Neutrophil (primary cell): ENCODE results near the gene SLC4A7.
"Not testable (repeated sequence)": the region's sequence is repeated elsewhere in the genome, so short reads cannot be mapped to it uniquely, and the experiment has no call there.

Source experiments
- H3K27ac ChIP-seq: fragments of 200-600 bp; sonication (generic); 2 replicates; pipeline ENCODE4 v1.5.1; 2016; ENCODE audit warnings: mild to moderate bottlenecking, moderate library complexity
- H3K27me3 ChIP-seq: fragments of 200-600 bp; sonication (generic); 2 replicates; pipeline ENCODE4 v1.6.0; 2016; ENCODE audit warnings: mild to moderate bottlenecking
- H3K36me3 ChIP-seq: fragments of 200-600 bp; sonication (generic); 2 replicates; pipeline ENCODE4 v1.5.1; 2017
- H3K4me1 ChIP-seq, 2 experiments: fragments of 200-600 bp in 1 of 2; sonication (generic) in 1 of 2; 1 replicate in 1 of 2; 2 replicates in 1 of 2; pipeline versions ENCODE4 v1.5.1 to v1.6.1; 2013 to 2016; ENCODE audit warnings: low read depth in 1 of 2, low read length in 1 of 2, mild to moderate bottlenecking in 1 of 2, moderate library complexity in 1 of 2; ENCODE audit not compliant: control insufficient read depth in 1 of 2, insufficient read depth in 1 of 2
- H3K4me3 ChIP-seq, 2 experiments: fragments of 200-600 bp in 1 of 2; sonication (generic) in 1 of 2; 1 replicate in 1 of 2; 2 replicates in 1 of 2; pipeline ENCODE4 v1.5.1; 2013 to 2016; ENCODE audit warnings: low read depth in 1 of 2, low read length in 1 of 2, mild to moderate bottlenecking in 1 of 2, moderate library complexity in 1 of 2
- H3K9me3 ChIP-seq: fragments of 200-600 bp; sonication (generic); 2 replicates; pipeline ENCODE4 v1.5.1; 2016
- TF ChIP-seq, protein P1 (sequence below): fragments of 200-600 bp; sonication (generic); IDR thresholded peaks from 2 replicates; pipeline ENCODE4 v1.5.1; 2016; ENCODE audit warnings: antibody characterized with exemption

SLC4A7 gene

DNA sequence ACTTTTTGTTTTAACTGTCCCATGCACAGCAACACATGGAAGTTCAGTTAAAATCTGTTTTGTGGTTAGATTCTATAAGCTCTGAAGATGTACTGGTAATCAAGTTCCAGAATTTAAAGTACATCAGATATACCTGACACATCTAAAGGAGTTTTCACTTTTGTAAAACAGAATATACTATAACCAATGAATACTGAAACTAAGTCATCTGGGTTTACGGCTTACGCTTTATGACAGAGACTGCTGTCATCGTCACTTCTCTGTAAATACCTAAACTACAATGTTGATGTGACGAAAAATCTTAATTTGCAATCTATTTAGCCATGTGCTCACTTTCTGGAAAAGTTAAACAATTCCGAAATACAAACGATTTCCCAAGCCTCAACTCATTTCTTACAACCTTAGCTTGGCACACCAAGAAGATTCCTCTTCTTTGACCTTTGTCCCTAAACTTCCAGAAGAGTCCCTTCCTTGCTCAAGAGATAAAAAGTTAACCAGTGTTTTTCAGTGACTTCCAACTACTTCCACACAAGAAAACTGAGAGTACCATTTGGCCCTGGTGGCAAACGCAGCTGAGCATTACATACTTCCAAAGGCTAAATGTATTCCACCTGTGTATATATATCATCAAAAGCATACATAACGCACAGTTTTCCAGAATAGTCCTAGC is 58.2 kb downstream of the SLC4A7 start:
- TF ChIP-seq, protein P1, sequence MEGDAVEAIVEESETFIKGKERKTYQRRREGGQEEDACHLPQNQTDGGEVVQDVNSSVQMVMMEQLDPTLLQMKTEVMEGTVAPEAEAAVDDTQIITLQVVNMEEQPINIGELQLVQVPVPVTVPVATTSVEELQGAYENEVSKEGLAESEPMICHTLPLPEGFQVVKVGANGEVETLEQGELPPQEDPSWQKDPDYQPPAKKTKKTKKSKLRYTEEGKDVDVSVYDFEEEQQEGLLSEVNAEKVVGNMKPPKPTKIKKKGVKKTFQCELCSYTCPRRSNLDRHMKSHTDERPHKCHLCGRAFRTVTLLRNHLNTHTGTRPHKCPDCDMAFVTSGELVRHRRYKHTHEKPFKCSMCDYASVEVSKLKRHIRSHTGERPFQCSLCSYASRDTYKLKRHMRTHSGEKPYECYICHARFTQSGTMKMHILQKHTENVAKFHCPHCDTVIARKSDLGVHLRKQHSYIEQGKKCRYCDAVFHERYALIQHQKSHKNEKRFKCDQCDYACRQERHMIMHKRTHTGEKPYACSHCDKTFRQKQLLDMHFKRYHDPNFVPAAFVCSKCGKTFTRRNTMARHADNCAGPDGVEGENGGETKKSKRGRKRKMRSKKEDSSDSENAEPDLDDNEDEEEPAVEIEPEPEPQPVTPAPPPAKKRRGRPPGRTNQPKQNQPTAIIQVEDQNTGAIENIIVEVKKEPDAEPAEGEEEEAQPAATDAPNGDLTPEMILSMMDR, result no peak
- Histone ChIP-seq H3K4me3 (no peak overlapping the region), H3K4me1 (no peaks in the 10 kb centered on the region), H3K9me3 (no peaks in the 10 kb centered on the region), H3K27me3 (no peaks in the 10 kb centered on the region), H3K36me3 (no peaks in the 10 kb centered on the region), H3K27ac (no peak overlapping the region)

DNA sequence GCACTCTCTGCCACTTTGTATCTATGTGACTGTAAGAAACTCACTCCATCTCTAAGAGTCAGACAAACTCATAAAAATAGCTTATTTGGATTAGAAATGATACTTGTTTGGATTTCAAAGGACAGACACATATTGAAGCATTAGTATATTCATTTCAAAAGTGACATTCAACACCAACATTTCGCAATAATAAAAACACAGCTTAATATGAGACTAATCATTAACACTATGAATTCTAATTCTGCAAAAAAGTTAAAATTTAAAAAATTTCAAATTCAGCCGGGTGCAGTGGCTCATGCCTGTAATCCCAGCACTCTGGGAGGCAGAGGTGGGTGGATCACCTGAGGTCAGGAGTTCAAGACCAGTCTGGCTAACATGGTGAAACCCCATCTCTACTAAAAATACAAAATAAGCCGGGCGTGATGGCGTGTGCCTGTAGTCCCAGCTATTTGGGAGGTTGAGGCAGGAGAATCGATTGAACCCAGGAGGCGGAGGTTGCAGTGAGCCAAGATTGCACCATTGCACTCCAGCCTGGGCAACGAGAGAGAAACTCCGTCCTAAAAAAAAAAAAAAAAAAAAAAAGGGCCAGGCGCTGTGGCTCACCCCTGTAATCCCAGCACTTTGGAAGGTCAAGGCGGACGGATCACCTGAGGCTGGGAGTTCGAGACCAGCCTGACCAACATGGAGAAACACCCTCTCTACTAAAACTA is 59.2 kb downstream of the SLC4A7 start:
- H3K36me3 ChIP-seq, result not testable (repeated sequence)

DNA sequence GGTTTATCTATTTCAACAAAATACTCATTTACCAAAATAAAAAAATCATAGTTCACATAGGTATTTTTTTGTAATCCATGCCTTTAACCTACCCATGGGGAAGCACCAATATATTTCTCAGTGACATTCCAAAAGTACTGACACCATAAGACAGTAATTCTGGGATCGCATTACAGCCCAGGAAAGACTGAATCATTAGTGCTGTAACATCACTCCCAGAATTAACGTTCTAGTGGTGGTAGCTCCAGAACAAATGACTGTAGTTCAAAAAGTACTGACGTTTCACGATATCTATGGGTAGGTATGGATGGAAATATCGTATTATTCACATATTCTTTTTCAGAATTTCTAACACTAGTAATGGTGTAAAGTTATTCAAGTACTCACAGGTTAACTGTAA is 60.7 kb downstream of the SLC4A7 start:
- no peaks in the 10 kb centered on the region for H3K27me3 ChIP-seq
- TF ChIP-seq, protein P1, result no peak
- no peaks in the 10 kb centered on the region for H3K9me3 ChIP-seq
- no peak overlapping the region for H3K27ac ChIP-seq
- no peaks in the 10 kb centered on the region for H3K4me1 ChIP-seq
- no peaks in the 10 kb centered on the region for H3K36me3 ChIP-seq
- no peak overlapping the region for H3K4me3 ChIP-seq

More for the DNA sequence above, 59.2 kb downstream of the SLC4A7 start:
- H3K27me3 ChIP-seq, H3K4me3 ChIP-seq, H3K4me1 ChIP-seq, H3K27ac ChIP-seq, H3K9me3 ChIP-seq: not testable (repeated sequence)

DNA sequence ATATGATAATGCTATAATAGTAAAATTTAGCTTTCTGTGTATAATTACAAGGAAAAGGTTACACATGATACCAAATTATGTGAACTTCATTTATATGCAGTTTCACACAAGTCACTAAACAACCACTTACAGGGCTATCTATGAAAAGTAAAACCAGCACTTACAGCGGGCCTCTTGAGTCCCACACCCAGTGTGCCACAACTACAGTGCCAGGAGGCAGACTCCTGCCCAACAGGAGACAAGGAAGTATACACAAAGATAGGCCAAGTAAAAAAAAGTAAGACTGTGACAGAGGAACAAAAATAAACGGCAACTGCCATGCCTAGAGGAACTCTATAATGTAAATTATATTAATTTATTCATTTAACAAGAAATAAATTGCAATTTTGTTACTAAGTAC is 61.6 kb downstream of the SLC4A7 start:
- H3K4me1 ChIP-seq, result no peaks in the 10 kb centered on the region
- H3K27ac ChIP-seq, result no peak overlapping the region
- no peak overlapping the region for H3K4me3 ChIP-seq
- TF ChIP-seq, protein P1, result no peak
- no peaks in the 10 kb centered on the region for H3K36me3 ChIP-seq
- H3K27me3 ChIP-seq, result no peaks in the 10 kb centered on the region
- H3K9me3 ChIP-seq, result no peaks in the 10 kb centered on the region

DNA sequence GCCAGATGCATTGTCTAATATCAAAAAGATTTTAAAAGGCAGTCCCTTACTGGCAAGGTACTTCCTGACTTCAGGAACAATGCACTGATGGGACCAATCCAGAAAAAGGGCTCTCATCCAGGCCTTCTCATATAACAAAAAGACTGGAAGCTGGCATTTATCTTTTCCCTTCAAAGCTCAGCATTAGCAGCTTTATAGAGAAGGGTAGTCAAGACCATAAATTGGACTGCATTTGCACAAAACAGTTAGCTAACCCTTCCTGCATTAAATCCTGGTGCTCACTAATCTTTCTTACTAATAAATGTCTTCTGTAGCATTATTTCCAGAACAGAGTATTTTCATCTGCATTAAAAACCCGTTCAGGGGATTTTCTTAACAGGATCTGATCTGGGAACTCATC is 69.0 kb downstream of the SLC4A7 start:
- Histone ChIP-seq H3K9me3 (no peaks in the 10 kb centered on the region), H3K27me3 (no peaks in the 10 kb centered on the region), H3K36me3 (no peaks in the 10 kb centered on the region), H3K4me1 (no peaks in the 10 kb centered on the region), H3K27ac (no peak overlapping the region), H3K4me3 (no peak overlapping the region)
- TF ChIP-seq, protein P1, result no peak

DNA sequence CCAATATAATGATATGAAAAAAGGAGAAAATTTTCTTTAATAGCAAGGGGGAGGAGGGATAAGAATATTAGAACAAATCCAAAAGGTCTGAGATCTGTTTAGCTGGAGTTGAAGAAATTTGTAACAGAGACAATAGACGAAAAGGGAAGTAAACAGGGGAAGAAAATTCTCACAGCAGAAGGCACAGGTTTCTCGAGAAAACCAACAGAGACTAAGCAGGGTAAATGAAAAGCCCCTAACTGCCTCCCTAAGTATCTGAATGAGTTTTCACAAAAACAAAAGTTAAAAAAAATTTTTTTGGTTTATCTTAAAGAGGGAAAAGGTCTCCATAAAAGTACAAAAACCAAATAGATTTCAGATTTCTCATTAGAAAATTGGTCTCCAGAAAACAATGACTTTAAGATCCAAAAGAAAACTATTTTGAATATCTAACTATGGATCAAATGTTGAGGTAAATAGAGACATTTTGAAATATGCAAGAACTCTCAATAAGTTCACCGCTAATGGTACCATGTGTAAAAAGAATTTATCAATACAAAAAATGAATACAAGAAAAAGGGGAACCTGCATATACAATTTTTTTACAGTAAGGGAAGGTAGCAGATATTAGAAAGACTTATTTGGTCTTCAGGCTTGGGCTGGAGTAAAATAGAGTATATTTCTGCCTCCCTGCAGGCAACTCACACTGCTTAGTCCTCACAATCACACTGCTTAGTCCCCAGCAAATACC is 91.1 kb downstream of the SLC4A7 start:
- no peaks in the 10 kb centered on the region for H3K36me3 ChIP-seq
- H3K27me3 ChIP-seq, result no peaks in the 10 kb centered on the region
- no peaks in the 10 kb centered on the region for H3K4me1 ChIP-seq
- no peaks in the 10 kb centered on the region for H3K9me3 ChIP-seq
- TF ChIP-seq, protein P1, result no peak
- no peak overlapping the region for H3K27ac ChIP-seq
- no peak overlapping the region for H3K4me3 ChIP-seq

DNA sequence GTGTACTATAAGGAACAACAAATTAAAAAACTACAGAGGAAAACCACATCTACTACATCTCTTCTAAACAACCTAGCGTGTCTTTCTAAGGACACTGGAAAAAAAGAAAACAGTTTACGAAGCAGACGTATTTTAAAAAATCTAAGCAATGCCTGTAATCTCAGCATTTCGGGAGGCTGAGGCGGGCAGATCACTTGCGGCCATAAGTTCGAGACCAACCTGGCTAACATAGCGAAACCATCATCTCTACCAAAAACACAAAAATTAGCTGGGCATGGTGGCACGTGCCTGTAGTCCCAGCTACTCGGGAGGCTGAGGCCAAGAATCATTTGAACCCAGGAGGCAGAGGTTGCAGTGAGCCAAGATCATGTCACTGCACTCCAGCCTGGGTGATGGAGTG is 91.8 kb downstream of the SLC4A7 start:
- not testable (repeated sequence) for H3K4me1 ChIP-seq, H3K27ac ChIP-seq, H3K4me3 ChIP-seq, H3K36me3 ChIP-seq, H3K9me3 ChIP-seq, H3K27me3 ChIP-seq
